GM23338 (cell line): Measurements from ENCODE around the gene ENTPD7.

Experiments used
- CREB1 ChIP-seq: fragments of 250-450 bp; sonication (Bioruptor Pico); IDR thresholded peaks from 2 replicates; pipeline ENCODE4 v1.5.0; 2020; ENCODE audit warnings: low read depth, mild to moderate bottlenecking, moderate library complexity
- CTCF ChIP-seq, 2 experiments: fragments of 200-600 bp in 1 of 2; sonication (generic) in 1 of 2; conservative IDR thresholded peaks; 2 replicates each; pipeline versions ENCODE4 v1.5.1 to v1.6.1; 2016 to 2017; ENCODE audit warnings: antibody characterized with exemption in 2 of 2, low read depth in 2 of 2, mild to moderate bottlenecking in 2 of 2, moderate library complexity in 1 of 2
- ETS1 ChIP-seq: IDR thresholded peaks from 2 replicates; pipeline ENCODE4 v1.6.1; 2016; ENCODE audit warnings: antibody characterized with exemption
- EZH2 ChIP-seq: fragments of 200-600 bp; sonication (generic); IDR thresholded peaks from one replicate; pipeline ENCODE4 v1.8.0; 2017; ENCODE audit warnings: antibody characterized with exemption, mild to moderate bottlenecking, low read depth; ENCODE audit not compliant: unreplicated experiment
- EZH2phosphoT487 ChIP-seq: fragments of 200-600 bp; sonication (generic); IDR thresholded peaks from one replicate; pipeline ENCODE4 v1.8.1; 2018; ENCODE audit warnings: antibody characterized with exemption; ENCODE audit not compliant: unreplicated experiment
- JUNB ChIP-seq: IDR thresholded peaks from one replicate; pipeline ENCODE4 v1.6.1; 2016; ENCODE audit warnings: antibody characterized with exemption; ENCODE audit not compliant: unreplicated experiment
- POLR2AphosphoS5 ChIP-seq: IDR thresholded peaks from 2 replicates; pipeline ENCODE4 v1.6.1; 2016; ENCODE audit warnings: antibody characterized with exemption, low read depth
- REST ChIP-seq: IDR thresholded peaks from one replicate; pipeline ENCODE4 v1.6.1; 2018; ENCODE audit warnings: antibody characterized with exemption; ENCODE audit not compliant: unreplicated experiment
- ZNF462 ChIP-seq: fragments of 250-450 bp; sonication (Bioruptor Pico); IDR thresholded peaks from 2 replicates; pipeline ENCODE4 v1.5.0; 2020; ENCODE audit warnings: mild to moderate bottlenecking, moderate library complexity

GRCh38 chr10:99612167-99612831 lies 47.0 kb upstream of the ENTPD7 start:
- TF ChIP-seq EZH2phosphoT487 (no peak), CTCF (conservative IDR thresholded peaks at IDR 0.05; ENCODE audit: low read depth in 2 of 2) (peak; percentile 89 to 90), ZNF462 (CRISPR knock-in tag) (no peak), EZH2 (no peak), POLR2AphosphoS5 (no peak), REST (no peak), ETS1 (no peak), CREB1 (no peak), JUNB (no peak)
